ENCODE measurements around the gene FCN1.

FCN1 gene

GRCh38 chr9:134950386-134951210, 32.9 kb upstream of the FCN1 start:
- no peak for DNase-seq

DNA sequence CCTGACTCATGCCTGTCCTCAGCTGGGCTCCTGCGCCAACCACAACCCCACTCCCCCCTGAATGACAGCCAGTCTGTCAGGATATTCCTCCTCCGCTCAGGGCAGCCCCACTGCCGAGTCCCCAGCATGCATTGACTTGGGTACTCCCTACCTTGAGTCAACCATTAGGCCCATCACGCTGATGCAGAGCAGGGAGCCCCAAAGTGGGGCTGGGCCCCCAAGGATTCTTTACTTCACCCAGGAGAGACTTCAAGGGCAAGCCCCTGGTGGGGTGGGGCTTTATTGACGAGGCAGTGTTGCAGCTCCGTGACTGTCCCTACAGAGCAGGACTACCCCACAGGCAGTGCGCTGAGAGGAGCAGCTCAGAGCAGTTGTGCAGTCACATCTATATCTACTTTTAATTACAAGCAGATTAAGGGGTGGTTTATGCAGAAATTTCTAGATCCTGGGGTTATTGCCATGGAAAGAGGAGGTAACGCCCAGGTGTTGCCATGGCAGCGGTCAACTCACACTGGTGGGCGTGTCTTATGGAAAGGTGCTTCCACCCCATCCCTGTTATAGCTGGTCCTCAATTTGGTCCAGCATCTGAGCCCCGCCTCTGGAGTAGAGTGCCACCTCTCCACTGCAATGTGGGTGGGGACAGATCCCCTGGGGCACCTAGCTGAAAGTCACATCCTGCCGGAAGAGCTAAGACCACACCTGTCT, 32.1 kb upstream of the FCN1 start:
- DNase-seq = no peak

DNA sequence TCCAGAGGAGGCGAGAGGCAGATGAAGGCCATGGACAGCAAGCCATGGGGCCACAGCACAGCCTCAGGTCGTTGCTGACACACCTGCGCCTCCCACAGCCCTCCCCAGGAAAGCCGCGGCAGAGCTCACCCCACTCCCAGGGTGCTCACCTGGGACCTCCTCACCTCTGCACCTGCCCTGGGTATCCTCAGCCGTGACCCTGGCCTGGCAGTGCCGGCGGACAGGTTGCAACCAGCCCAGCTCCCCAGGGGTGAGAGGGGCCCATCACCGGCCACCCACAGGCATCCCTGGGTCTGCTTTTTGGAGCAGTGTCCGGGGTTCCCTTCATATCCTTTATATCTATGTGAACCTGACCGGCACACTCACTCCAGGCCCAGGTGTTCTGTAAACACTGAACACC, 30.4 kb upstream of the FCN1 start:
- no peak for DNase-seq

- no peak for DNase-seq
Measured at GRCh38 chr9:134947265-134947955, 29.7 kb upstream of the FCN1 start.

DNA sequence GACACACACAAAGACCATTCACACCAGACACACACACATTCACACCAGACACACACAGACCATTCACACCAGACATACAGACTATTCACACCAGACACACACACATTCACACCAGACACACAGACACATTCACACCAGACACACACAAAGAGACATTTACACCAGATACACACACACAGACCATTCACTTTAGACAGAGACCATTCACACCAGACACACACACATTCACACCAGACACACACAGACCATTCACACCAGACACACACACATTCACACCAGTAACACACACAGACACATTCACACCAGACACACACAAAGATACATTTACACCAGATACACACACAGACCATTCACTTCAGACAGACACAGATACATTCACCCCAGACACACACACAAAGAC, 29.0 kb upstream of the FCN1 start:
- DNase-seq = no peak

GRCh38 chr9:134945509-134946275, 28.0 kb upstream of the FCN1 start:
- DNase-seq = no peak

DNA sequence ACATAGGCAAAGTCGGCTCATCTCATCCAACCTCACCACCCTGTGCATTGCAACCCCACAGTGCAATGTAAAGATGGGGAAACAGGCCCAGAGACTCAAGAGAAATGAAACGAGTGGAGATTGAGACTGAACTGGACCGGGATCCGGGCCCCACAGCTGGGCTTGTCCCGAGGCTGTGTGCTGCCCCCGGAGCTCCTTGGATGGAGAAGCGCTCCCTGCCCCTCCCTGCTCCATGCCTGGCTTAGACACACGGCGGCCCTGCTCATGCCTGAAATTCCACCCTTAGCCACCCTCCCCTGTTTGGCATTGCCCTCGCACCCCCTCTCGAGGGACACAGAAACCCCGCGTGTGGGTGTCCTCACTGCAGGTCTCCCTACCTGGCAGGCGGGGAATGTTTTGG, 27.2 kb upstream of the FCN1 start:
- no peak for DNase-seq

- DNase-seq = no peak
Measured at GRCh38 chr9:134944351-134944802, 26.7 kb upstream of the FCN1 start.

DNA sequence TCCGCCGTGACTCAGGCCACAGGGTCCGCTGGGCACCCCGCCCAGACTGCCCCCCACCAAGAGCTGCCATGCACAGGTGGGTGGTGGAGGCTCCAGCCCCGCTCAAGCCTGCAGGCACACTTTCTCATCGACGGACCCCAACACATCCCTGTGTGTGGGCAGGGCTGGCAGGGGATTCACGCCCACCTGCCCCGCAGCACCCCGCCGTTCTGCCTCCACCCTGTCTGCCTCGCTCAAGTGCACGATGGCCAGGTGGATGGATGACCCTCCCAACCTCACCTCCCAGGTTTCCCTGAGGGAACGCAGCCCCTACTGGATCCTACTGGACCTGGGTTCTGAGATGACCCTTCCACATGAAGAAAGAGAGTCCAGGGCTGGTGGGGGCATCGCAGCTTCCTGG, 26.1 kb upstream of the FCN1 start:
- no peak for DNase-seq

- DNase-seq = no peak
Measured at GRCh38 chr9:134943411-134943810, 25.7 kb upstream of the FCN1 start.

- no peak for DNase-seq
Measured at GRCh38 chr9:134942788-134943184, 25.1 kb upstream of the FCN1 start.

DNA sequence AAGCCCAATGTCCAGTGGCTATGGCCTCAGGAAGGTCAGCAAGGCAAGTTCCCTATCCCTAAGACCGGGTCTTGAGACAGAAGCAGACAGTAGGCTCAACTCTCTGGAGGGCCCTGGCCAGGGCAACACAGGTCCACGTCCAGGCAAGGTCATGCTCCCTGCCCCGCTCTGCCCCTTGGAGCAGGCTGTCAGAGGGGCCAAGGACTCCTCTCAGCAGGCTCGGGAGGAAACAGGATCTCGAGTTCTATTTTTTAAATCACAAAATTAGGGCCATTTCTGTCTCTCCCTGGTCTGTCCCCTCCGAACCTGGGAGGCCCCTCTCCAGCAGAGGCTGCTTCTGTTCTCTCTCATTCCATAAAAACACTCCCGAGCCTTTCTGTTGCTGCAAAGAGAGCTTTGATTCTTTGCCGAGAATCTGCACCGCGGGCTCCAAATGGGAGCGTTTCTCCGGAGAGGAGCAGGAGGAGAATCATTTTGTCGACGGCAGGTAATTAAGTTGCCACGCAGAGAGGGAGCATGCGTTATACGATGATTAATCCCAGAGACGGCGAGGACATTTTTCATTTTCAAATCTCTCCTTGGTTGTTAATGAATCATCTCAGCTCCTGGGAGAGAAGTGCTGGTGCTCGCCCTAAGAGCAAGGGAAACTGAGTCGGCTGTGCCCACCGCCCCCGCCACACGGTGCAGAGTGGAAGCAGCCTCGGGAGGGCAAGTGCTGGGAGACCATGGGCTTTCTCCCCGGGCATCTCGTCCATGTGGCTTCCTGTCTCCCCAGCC, 24.5 kb upstream of the FCN1 start:
- no peak for DNase-seq

- no peak for DNase-seq
Measured at GRCh38 chr9:134940236-134941208, 22.8 kb upstream of the FCN1 start.

- DNase-seq = no peak
Measured at GRCh38 chr9:134939836-134940235, 22.1 kb upstream of the FCN1 start.

DNA sequence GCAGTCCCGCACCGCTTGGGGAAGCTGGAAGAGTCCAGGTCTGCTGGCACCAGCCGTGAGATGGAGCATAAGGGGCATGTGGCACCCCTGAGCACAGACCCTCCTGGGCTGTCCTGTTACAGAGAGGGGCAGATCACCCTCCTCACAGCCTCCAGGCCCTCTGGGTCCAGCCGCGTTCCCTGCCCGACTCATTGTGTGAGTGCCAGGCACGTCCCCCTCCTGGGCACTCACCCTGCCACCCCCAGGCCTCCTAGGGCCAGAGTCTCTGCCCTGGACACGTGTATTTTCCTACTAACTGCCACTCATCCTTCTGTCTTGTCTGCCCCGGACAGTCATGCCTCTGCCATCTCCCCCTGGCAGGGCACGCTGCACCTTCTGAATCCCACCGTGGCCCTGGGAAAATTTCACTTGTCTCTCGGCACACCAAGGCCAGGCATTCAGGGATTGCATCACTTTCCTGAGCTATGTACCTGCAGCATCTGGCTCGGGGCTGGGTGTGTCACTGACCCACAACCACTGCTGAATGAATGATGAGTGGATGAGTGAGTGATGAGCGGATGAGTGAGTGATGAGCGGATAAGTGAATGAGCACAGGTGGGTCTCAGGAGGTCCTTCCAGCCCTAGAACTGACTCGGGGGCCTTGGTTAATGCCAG, 21.5 kb upstream of the FCN1 start:
- no peak for DNase-seq

- DNase-seq = no peak
Measured at GRCh38 chr9:134938346-134939079, 20.8 kb upstream of the FCN1 start.

GRCh38 chr9:134937566-134938345, 20.0 kb upstream of the FCN1 start:
- DNase-seq = no peak

GRCh38 chr9:134937164-134937555, 19.4 kb upstream of the FCN1 start:
- no peak for DNase-seq
